ENCODE results near the gene WDR36.

The WDR36 gene

DNA sequence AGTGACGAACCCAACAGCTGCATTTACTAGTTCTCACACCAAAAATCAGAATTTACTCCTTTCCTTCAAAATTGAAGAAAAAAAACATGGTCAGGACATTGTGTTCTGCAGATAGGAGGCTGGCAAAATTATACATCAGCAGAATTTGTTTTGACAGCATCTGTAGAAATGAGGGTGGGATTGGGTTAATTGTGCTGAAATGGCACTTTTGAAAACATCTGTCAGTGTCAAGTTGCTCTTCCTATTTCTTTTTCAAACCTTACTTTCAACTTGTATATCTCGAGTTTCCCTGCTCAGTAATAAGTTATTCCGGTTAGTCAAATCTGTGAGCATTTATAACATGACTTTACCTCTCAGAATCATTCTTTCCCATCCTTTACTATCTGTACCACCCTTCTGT, 19.8 kb downstream of the WDR36 start:
- no peak overlapping the region for H3K27ac ChIP-seq (replicated peaks)
- DNase-seq (ENCODE audit: low read depth in 1 of 2, low spot score in 1 of 2) = no peak
- TF ChIP-seq POLR2AphosphoS5 (IDR thresholded peaks at IDR 0.05; ENCODE audit: low read depth) = no peak
- TF ChIP-seq SPI1 (IDR thresholded peaks at IDR 0.05; ENCODE audit: borderline replicate concordance, low read depth) = no peak
- TF ChIP-seq GABPA (IDR thresholded peaks at IDR 0.05; ENCODE audit: low read depth) = no peak
- TF ChIP-seq, protein P1, sequence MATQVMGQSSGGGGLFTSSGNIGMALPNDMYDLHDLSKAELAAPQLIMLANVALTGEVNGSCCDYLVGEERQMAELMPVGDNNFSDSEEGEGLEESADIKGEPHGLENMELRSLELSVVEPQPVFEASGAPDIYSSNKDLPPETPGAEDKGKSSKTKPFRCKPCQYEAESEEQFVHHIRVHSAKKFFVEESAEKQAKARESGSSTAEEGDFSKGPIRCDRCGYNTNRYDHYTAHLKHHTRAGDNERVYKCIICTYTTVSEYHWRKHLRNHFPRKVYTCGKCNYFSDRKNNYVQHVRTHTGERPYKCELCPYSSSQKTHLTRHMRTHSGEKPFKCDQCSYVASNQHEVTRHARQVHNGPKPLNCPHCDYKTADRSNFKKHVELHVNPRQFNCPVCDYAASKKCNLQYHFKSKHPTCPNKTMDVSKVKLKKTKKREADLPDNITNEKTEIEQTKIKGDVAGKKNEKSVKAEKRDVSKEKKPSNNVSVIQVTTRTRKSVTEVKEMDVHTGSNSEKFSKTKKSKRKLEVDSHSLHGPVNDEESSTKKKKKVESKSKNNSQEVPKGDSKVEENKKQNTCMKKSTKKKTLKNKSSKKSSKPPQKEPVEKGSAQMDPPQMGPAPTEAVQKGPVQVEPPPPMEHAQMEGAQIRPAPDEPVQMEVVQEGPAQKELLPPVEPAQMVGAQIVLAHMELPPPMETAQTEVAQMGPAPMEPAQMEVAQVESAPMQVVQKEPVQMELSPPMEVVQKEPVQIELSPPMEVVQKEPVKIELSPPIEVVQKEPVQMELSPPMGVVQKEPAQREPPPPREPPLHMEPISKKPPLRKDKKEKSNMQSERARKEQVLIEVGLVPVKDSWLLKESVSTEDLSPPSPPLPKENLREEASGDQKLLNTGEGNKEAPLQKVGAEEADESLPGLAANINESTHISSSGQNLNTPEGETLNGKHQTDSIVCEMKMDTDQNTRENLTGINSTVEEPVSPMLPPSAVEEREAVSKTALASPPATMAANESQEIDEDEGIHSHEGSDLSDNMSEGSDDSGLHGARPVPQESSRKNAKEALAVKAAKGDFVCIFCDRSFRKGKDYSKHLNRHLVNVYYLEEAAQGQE (IDR thresholded peaks at IDR 0.05; ENCODE audit: insufficient replicate concordance, low read depth) = no peak
- TF ChIP-seq, protein P2, sequence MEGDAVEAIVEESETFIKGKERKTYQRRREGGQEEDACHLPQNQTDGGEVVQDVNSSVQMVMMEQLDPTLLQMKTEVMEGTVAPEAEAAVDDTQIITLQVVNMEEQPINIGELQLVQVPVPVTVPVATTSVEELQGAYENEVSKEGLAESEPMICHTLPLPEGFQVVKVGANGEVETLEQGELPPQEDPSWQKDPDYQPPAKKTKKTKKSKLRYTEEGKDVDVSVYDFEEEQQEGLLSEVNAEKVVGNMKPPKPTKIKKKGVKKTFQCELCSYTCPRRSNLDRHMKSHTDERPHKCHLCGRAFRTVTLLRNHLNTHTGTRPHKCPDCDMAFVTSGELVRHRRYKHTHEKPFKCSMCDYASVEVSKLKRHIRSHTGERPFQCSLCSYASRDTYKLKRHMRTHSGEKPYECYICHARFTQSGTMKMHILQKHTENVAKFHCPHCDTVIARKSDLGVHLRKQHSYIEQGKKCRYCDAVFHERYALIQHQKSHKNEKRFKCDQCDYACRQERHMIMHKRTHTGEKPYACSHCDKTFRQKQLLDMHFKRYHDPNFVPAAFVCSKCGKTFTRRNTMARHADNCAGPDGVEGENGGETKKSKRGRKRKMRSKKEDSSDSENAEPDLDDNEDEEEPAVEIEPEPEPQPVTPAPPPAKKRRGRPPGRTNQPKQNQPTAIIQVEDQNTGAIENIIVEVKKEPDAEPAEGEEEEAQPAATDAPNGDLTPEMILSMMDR (IDR thresholded peaks at IDR 0.05; ENCODE audit: insufficient read depth, low read length) = no peak
- H3K4me3 ChIP-seq (replicated peaks; ENCODE audit: insufficient read depth, low read length) = no peak overlapping the region
- H3K27me3 ChIP-seq (ENCODE audit: insufficient read depth, poor library complexity, severe bottlenecking) = no peaks in the 10 kb centered on the region

DNA sequence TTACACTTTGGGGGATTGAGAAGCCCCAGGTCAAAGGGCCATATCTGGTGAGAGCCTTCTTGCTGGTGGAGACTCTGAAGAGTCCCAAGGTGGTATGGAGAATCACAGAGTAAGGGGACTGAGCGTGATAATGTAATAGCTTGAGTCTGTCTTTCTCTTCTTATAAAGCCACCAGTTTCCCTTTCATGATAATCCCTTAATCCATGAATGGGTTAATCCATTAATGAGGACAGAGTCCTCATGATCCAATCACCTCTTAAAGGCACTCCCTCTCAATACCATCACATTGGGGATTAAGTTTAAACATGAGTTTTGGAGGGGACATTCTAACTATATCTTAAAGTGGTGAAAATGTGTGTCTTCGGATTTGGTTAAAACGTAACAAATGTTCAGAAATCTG, 21.5 kb downstream of the WDR36 start:
- Histone ChIP-seq H3K27me3 (ENCODE audit: insufficient read depth, poor library complexity, severe bottlenecking) (no peaks in the 10 kb centered on the region), H3K27ac (replicated peaks) (no peak overlapping the region), H3K4me3 (replicated peaks; ENCODE audit: insufficient read depth, low read length) (no peak overlapping the region)
- no peak for TF ChIP-seq GABPA (IDR thresholded peaks at IDR 0.05; ENCODE audit: low read depth)
- no peak for TF ChIP-seq SPI1 (IDR thresholded peaks at IDR 0.05; ENCODE audit: borderline replicate concordance, low read depth)
- no peak for TF ChIP-seq POLR2AphosphoS5 (IDR thresholded peaks at IDR 0.05; ENCODE audit: low read depth)
- TF ChIP-seq, protein P2 (IDR thresholded peaks at IDR 0.05; ENCODE audit: insufficient read depth, low read length) = no peak
- TF ChIP-seq, protein P1 (IDR thresholded peaks at IDR 0.05; ENCODE audit: insufficient replicate concordance, low read depth) = no peak
- DNase-seq (ENCODE audit: low read depth in 1 of 2, low spot score in 1 of 2) = no peak

DNA sequence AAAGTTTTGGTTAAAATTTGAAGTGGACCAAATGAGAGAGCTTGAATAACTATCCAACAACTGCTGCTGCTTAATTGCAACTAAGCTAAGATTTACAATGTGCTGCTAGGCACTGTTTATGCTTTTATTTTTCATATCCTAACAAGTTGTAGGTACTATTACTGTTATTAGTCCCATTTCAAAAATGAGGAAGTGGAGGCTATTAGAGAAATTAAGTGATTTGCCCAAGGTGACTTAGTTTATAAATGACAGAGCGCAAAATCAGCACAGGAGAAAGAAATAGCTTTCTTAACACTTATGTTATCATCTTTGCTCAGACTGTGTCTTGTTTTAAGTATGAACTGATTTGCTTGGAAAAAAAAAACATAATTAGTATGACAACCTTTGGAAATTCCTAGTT, 23.1 kb downstream of the WDR36 start:
- Histone ChIP-seq H3K27me3 (ENCODE audit: insufficient read depth, poor library complexity, severe bottlenecking) (no peaks in the 10 kb centered on the region), H3K27ac (replicated peaks) (no peak overlapping the region), H3K4me3 (replicated peaks; ENCODE audit: insufficient read depth, low read length) (no peak overlapping the region)
- TF ChIP-seq, protein P2 (IDR thresholded peaks at IDR 0.05; ENCODE audit: insufficient read depth, low read length) = no peak
- peak; percentile 10; the same call in 1 of the 2 replicates for TF ChIP-seq SPI1 (IDR thresholded peaks at IDR 0.05; ENCODE audit: borderline replicate concordance, low read depth)
- TF ChIP-seq, protein P1 (IDR thresholded peaks at IDR 0.05; ENCODE audit: insufficient replicate concordance, low read depth) = no peak
- TF ChIP-seq GABPA (IDR thresholded peaks at IDR 0.05; ENCODE audit: low read depth) = no peak
- no peak for DNase-seq (ENCODE audit: low read depth in 1 of 2, low spot score in 1 of 2)

All from HL-60 (cell line).